Peyer's patch (tissue), 4 donors: Measurements from ENCODE around the gene VMP1. TPM values are rescaled to one million over a fixed set of nuclear protein-coding genes. Genes with fewer than 3 reads are reported as not detected.
"Not testable (repeated sequence)": the region's sequence is repeated elsewhere in the genome, so short reads cannot be mapped to it uniquely, and the experiment has no call there.

Experiments
- DNase-seq, 3 donors: peaks; one replicate each; pipeline ENCODE4 v3.0.0-alpha.2; 2017 to 2019
- H3K27ac ChIP-seq, 4 donors: fragments of 200-600 bp; sonication (generic); one replicate each; pipeline ENCODE4 v1.5.1; 2016 to 2019
- H3K27me3 ChIP-seq, 2 donors: fragments of 200-600 bp; sonication (generic); one replicate each; pipeline ENCODE4 v1.5.1; 2019
- H3K36me3 ChIP-seq, 3 donors: fragments of 200-600 bp; sonication (generic); one replicate each; pipeline ENCODE4 v1.5.1; 2016 to 2019
- H3K4me1 ChIP-seq, 4 donors: fragments of 200-600 bp; sonication (generic); one replicate each; pipeline ENCODE4 v1.5.1; 2016 to 2019
- H3K4me3 ChIP-seq, 4 donors: fragments of 200-600 bp; sonication (generic); 1 replicate in 3 of 4; 2 replicates in 1 of 4; pipeline ENCODE4 v1.5.1; 2016 to 2019; ENCODE audit warnings: mild to moderate bottlenecking in 1 of 4
- H3K9me3 ChIP-seq, 4 donors: fragments of 200-600 bp; sonication (generic); one replicate each; pipeline ENCODE4 v1.5.1; 2016 to 2019; ENCODE audit warnings: mild to moderate bottlenecking in 1 of 4
- POLR2A ChIP-seq, 2 donors: fragments of 450-650 bp; IDR thresholded peaks; one replicate each; pipeline ENCODE4 v1.5.1; 2017; ENCODE audit warnings: antibody characterized with exemption in 2 of 2, mild to moderate bottlenecking in 2 of 2, moderate library complexity in 2 of 2
- total RNA-seq, 4 donors: library from RNA; depleted of rRNA; stranded (reverse); fragments of >200 nt; gene quantifications; one replicate each; pipeline ENCODE4 v1.1.0, GENCODE V29; 2016
- TF ChIP-seq, protein P1 (sequence below), 6 experiments: fragments of 450-650 bp in 4 of 6; fragments of 200-600 bp in 2 of 6; sonication (generic) in 1 of 6; IDR thresholded peaks; one replicate each; pipeline ENCODE4 v1.5.1; 2017 to 2019; ENCODE audit warnings: antibody characterized with exemption in 6 of 6, mild to moderate bottlenecking in 3 of 6, moderate library complexity in 1 of 6

The VMP1 gene
- total RNA-seq, 4 donors from 2014 or later, result 228 to 366 (median 332) TPM

DNA sequence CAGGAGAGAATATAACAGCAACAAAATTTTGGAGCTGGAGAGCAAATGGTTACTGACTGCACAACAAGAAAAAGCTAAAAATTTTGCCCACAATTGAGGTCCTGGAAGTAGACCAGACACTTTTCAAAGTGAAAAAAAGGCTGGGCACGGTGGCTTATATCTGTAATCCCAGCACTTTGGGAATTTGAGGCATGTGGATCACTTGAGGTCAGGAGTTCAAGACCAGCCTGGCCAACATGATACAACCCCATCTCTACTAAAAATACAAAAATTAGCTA, 162.4 kb downstream of the VMP1 start:
- H3K9me3 ChIP-seq, result no peaks in the 10 kb centered on the region
- no peak overlapping the region for H3K4me3 ChIP-seq
- H3K4me1 ChIP-seq, result no peaks in the 10 kb centered on the region
- DNase-seq, result no peak
- H3K36me3 ChIP-seq, result peaks cover 0 to 34% (median 0%) of the 10 kb centered on the region in 3 donors
- no peaks in the 10 kb centered on the region for H3K27me3 ChIP-seq
- no peak for TF ChIP-seq POLR2A (IDR thresholded peaks at IDR 0.05)
- TF ChIP-seq, protein P1, sequence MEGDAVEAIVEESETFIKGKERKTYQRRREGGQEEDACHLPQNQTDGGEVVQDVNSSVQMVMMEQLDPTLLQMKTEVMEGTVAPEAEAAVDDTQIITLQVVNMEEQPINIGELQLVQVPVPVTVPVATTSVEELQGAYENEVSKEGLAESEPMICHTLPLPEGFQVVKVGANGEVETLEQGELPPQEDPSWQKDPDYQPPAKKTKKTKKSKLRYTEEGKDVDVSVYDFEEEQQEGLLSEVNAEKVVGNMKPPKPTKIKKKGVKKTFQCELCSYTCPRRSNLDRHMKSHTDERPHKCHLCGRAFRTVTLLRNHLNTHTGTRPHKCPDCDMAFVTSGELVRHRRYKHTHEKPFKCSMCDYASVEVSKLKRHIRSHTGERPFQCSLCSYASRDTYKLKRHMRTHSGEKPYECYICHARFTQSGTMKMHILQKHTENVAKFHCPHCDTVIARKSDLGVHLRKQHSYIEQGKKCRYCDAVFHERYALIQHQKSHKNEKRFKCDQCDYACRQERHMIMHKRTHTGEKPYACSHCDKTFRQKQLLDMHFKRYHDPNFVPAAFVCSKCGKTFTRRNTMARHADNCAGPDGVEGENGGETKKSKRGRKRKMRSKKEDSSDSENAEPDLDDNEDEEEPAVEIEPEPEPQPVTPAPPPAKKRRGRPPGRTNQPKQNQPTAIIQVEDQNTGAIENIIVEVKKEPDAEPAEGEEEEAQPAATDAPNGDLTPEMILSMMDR (IDR thresholded peaks at IDR 0.05), result no peak
- H3K27ac ChIP-seq, result no peak overlapping the region

DNA sequence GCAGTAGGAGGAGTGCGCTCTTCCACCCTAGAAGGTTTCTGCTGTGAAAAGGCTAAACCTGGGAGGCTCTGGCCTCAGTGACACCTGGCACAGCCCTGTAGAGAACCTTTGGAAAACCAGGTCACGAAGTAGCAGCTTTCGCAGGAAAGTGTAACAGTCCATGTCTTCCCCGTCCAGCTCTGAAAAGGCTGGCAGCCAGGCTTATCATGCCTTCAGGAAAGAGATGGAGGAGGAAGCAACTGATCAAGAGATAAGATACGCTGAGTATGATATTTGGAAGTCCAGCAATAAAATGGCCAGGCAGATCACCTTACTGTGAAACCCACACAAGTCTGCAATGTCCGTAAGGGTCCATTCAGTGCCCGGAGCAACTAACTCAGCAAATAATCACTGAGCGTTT, 163.0 kb downstream of the VMP1 start:
- Histone ChIP-seq H3K4me1 (no peaks in the 10 kb centered on the region), H3K9me3 (no peaks in the 10 kb centered on the region), H3K27ac (no peak overlapping the region), H3K27me3 (no peaks in the 10 kb centered on the region), H3K4me3 (no peak overlapping the region), H3K36me3 (peaks cover 0 to 36% (median 0%) of the 10 kb centered on the region in 3 donors)
- TF ChIP-seq POLR2A (IDR thresholded peaks at IDR 0.05), result no peak
- TF ChIP-seq, protein P1 (IDR thresholded peaks at IDR 0.05), result no peak
- DNase-seq, result peak in 2 of 3 donors; percentile 7 to 34

DNA sequence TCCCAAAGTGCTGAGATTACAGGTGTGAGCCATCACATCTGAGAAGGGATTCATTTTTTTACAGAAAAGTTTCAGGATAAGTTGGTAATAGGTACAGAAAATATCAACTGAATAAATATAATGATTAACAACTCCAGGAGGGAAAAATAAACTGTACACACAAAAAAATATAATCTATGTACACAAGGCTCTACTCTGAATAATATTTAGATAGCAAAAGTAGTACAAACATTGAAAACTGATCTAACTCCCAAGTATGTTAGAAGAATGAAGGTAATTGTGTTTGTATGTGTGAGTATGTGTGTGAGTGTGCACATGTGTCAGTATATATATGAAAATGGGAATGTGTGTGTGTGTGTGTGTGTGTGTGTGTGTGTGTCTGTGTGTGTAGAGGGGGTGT, 164.9 kb downstream of the VMP1 start:
- Histone ChIP-seq H3K9me3 (no peaks in the 10 kb centered on the region), H3K27ac (no peak overlapping the region), H3K27me3 (no peaks in the 10 kb centered on the region), H3K36me3 (peaks cover 0 to 44% (median 0%) of the 10 kb centered on the region in 3 donors), H3K4me1 (no peaks in the 10 kb centered on the region), H3K4me3 (no peak overlapping the region)
- TF ChIP-seq POLR2A (IDR thresholded peaks at IDR 0.05), result no peak
- TF ChIP-seq, protein P1 (IDR thresholded peaks at IDR 0.05), result no peak
- DNase-seq, result no peak

DNA sequence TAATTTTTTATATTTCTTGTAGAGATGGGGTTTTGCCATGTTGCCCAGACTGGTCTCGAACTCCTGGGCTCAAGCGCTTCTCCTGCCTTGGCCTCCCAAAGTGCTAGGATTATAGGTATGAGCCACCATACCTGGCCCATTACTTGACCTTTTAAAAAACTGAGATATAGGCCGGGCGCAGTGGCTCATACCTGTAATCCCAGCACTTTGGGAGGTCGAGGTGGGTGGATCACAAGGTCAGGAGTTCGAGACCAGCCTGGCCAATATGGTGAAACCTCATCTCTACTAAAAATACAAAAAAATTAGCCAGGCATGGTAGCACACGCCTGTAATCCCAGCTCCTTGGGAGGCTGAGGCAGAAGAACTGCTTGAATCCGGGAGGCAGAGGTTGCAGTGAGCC, 166.0 kb downstream of the VMP1 start:
- DNase-seq, H3K4me1 ChIP-seq, H3K27ac ChIP-seq, H3K4me3 ChIP-seq, H3K9me3 ChIP-seq, H3K27me3 ChIP-seq: not testable (repeated sequence)
- peaks cover 0 to 51% (median 0%) of the 10 kb centered on the region in 3 donors for H3K36me3 ChIP-seq

DNA sequence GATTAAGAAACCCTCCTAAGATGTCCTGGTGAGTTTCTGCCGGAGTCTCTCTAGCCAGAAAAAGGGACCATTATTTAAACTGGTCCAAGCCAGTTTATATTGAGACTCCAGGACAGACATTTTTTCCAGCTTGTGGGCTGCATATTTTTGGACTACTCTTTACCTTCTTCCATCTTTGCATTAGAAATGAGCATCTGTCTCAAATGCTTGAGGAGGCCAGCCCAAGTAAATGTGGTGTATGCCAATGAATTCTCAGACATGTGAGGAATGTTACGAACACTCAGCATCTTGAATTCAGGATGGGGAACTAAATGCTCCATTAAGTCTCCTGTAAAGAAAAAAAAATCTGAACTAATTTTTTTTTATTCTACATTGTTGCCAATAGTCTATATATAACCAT, 166.9 kb downstream of the VMP1 start:
- Histone ChIP-seq H3K36me3 (peaks cover 0 to 58% (median 0%) of the 10 kb centered on the region in 3 donors), H3K27ac (no peak overlapping the region), H3K27me3 (no peaks in the 10 kb centered on the region), H3K4me1 (no peaks in the 10 kb centered on the region), H3K9me3 (no peaks in the 10 kb centered on the region), H3K4me3 (no peak overlapping the region)
- DNase-seq, result no peak
- TF ChIP-seq, protein P1 (IDR thresholded peaks at IDR 0.05), result no peak
- TF ChIP-seq POLR2A (IDR thresholded peaks at IDR 0.05), result no peak

DNA sequence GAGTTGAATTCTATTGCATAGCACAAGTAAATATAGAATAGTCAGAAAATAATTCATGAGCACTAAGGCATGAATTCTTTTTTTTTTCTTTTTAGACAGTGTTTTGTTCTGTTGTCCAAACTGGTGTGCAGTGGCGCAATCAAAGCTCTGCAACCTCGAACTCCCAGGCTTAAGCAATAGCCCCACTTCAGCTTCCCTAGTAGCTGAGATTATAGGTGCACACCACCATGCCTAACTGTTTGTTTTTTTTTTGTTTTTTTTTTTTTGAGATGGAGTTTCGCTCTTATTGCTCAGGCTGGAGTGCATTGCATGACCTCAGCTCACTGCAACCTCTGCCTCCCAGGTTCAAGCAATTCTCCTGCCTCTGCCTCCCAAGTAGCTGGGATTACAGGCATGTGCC, 168.7 kb downstream of the VMP1 start:
- Histone ChIP-seq H3K27ac (no peak overlapping the region), H3K4me3 (no peak overlapping the region), H3K9me3 (no peaks in the 10 kb centered on the region), H3K36me3 (peaks cover 0 to 75% (median 0%) of the 10 kb centered on the region in 3 donors), H3K27me3 (no peaks in the 10 kb centered on the region), H3K4me1 (no peaks in the 10 kb centered on the region)
- TF ChIP-seq, protein P1 (IDR thresholded peaks at IDR 0.05), result no peak
- no peak for TF ChIP-seq POLR2A (IDR thresholded peaks at IDR 0.05)
- DNase-seq, result peak in 1 of 3 donors; percentile 3
